Glomerular visceral epithelial cell (primary cell): ENCODE measurements around the gene FOXC1.

Source experiments
- DNase-seq: peaks from one replicate; pipeline ENCODE4 v3.0.0-alpha.2; 2016; ENCODE audit errors: extremely low spot score

The FOXC1 gene

DNA sequence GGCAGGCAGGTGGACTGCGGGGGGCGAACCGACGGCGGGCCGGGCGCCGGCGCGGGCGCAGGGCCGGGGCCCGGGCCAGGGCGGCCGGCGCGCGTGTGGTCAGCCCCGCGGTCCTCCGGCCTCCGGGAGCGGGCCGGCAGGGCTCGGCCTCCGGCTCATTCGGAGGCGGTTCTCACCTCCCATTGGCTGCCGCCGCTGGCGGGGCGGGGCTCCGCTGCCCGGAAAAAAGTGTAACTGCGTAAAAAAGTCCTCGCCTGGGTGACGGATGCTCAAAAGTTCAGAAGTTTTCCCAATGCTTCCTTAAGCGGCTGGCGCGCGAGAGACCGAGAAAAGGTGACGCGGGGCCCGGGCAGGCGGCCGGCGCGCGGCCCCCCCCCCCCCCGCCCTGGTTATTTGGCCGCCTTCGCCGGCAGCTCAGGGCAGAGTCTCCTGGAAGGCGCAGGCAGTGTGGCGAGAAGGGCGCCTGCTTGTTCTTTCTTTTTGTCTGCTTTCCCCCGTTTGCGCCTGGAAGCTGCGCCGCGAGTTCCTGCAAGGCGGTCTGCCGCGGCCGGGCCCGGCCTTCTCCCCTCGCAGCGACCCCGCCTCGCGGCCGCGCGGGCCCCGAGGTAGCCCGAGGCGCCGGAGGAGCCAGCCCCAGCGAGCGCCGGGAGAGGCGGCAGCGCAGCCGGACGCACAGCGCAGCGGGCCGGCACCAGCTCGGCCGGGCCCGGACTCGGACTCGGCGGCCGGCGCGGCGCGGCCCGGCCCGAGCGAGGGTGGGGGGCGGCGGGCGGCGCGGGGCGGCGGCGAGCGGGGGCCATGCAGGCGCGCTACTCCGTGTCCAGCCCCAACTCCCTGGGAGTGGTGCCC is at the start of gene FOXC1:
FOXC1 (plus strand) TSS at position 268 of the 849 bp plus-strand sequence; CDS start at position 799, 531 bp downstream.
- peak; percentile 94 for DNase-seq

DNA sequence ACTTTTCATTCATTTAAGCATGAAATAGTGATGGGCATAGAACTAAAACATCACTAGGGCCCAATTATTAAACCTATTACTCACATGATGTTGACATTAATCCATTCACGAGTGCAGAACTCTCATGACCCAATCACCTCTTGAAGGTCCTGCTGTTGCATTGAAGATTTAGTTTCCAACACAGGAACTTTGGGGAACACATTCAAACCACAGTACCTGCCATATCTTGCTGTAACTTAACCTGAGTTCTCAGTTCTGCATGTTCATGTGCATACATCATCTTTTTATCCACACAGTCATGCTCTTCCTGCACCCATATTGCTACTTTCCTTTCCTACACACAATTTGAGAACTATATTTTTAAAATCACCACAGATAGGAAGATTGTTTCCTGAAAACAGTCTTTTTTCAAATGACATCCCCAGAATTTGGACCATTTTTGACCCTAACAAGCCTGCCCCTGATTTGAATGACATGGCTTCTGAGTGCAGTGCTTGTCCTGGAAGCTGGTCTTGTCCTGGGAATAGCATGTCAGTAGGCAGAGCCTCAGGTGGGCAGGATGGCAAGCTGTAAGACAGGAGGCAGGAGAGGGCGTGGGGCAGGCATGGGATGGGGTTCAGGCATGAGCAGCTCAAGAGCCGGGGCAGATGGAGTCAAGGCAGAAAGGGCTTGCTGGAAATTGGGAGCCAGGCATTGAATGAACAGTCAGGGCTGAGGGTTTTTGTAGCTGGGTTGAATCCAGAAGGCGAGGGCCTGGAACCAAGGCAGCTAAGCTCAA is 49.2 kb upstream of the FOXC1 start:
- no peak for DNase-seq

DNA sequence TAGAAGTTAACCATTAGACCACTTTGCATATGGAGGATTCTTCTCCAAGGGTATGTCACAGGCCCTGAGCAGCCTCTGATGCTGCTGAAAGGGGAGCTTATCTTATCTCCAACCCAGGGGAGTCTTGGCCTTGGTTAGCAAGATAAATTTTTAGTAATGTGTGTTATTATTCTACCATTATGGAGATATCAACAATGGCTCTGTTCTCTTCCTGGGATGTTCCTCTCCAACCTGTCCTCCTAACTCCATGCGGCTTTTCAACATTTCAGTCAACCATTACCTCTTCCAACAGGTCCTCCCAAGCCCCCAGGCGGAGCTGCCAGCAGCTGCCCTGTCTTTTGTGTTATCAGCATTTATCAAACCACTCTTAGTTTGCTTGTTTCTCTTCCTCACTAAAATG is 48.4 kb upstream of the FOXC1 start:
- no peak for DNase-seq

DNA sequence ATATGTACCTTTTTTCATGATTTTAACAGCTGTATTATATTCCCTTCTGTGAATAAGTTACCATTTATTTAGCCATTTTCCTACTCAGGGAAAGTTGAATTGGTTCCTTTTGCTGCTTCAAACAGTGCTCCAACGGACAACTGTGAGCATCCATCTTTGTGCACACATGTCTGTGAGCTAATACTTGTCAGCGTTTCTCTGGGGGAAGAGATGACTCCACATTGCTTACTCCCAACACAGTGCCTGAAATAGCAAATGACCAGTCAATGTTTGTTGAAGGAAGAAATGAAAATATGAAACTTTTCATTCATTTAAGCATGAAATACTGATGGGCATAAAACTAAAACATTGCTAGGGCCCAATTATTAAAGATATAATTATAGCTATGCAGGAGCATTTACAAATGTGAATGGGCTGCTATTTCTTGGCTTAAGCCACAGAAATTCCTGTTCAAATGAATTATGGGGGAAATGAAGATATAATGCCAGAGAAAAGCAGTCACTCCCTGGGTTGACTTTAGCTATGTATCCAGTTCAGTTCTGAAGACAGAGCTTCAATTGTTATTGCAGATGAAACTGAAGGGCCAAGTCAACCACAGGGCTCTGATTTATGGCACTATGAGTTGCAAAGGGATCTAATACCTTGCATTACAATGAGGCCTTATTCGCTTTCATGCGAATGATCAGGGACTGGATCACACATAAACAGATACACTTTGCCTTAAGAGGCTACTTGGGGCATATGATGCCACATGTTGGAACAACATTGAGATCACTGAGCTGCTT is 47.4 kb upstream of the FOXC1 start:
- no peak for DNase-seq

DNA sequence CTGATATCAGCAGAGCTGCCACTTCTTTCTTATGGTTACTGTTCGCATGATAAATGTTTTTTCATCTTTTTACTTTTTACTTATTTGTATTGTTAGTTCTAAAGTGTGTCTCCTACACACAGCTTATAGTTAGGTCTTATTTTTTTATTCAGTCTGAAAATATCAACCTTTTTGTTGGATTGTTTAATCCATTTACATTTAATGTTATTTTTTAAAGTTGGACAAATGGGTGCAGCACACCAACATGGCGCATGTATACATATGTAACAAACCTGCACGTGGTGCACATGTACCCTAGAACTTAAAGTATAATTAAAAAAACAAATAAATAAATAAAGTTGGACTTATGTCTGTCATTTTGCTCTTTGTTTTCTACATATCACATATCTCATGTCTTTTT is 40.3 kb upstream of the FOXC1 start:
- no peak for DNase-seq

DNA sequence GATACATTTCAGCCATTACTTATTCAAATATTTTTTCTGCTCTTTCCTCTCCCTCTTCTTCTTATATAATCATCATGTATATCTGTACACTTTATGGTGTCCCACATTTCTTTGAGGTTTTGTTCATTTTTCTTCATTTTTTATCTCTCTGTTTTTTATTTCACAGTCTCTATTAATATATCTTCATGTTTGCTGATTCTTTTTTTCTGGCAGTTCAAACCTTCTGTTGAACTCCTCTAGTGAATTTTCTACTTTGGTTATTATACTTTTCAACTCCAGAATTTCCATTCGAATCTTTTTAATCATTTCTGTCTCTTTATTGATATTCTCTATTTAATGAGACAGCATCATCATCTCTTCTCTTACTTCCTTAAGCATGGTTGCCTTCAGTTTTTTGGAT is 38.9 kb upstream of the FOXC1 start:
- no peak for DNase-seq

DNA sequence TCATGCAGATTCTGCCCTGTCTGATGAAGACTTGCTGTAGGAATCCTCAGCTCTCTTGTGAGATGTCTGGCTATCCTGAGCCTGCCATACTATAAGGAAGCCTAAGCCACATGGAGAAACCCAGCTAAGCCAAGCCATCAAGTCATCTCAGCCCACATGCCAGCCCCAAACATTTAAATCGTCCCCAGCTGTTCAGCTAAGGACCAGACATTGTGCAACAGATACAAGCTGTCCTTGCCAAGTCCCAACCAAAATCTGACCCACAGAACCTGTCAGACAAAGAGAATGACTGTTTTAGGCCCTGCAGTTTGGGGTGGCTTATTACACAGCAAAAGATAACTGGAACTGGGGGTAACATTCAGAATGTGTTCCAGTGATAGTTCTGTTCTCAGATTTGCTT is 36.8 kb upstream of the FOXC1 start:
- DNase-seq: no peak

DNA sequence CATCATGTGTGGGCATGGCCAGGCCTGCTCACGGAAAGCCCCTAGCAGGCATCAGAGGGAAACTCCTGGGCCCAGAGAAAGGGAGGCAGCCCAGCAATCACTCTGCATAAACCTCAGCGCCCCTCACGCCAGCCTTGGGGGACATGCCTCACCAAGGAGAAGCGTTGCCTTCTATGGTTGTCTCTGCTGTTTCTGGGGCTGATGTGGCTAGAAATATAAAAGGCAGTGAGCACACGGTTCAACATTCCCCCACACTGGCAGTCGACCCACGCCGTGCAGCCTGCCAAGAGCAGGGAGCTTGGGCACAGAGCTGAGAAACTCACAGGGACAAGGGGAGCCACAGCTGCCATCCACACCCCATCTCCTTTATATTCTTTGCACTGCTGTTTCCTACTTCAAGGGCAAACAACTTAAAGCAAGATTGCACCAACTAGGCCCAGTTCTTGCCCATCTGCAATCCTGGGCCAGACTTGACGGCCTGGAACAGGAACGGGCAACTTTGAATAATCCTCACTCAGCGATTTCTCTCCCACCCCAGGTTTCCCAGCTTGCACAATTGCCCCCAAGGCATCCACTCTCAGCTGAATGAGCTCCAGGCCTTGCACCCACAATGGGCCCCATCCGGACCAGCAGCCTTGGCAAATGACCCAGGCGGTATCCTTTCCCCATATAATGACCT is 35.5 kb upstream of the FOXC1 start:
- no peak for DNase-seq

DNA sequence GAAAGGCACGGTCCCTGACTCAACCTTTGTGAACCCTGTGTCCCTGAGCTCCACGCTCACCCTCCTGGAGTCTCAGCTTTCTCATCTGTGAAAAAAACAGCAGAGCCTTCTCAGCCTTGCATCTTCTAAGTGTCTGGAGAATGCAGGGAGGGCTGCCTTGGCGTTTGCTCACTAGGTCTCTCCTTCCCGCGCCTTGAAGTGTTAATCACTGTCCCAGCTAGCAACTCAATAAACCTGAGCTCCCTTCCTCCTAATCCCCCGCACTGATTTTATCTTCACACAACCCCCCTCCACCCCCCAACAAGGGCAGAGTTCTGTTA is 34.9 kb upstream of the FOXC1 start:
- no peak for DNase-seq

DNA sequence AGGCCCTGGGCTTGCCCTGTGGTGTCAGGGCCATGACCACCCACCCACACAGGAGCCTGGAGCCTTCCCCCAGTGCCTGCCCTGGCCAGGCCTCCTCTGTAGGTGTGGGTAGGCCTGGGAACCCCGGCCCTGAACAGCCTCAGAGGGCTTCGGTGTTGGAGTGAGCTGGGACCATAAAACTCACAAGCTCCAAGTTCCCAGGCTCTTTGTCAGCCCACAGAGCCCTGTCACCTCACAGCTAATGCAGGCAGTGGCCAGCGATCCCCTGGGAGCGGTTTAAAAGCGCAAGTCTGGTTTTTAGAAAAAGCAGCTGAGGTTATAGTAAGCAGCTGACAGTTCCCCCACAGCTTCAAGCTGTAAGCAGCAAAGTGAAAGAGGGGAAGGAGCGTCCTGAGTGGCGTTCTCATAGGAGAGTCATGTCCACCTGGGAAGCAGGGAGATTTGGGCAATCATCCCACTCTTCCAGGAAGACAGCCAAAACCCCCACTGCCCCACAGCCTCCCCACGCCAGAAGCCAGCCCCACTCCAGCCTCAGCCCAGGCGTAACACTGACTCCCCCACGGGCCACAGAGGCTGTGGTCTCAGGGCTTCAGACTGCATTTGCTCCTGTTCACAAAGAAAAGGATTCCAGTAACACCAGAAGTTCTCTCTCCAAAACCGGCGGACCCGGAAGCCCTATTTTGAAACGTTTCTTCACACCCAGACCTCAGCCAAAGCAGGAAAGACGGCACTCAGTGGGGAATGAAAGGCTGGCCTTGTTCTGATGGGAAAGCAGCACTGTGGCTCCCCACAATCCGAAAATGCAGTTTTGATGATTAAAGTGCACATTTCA is 34.3 kb upstream of the FOXC1 start:
- no peak for DNase-seq

DNA sequence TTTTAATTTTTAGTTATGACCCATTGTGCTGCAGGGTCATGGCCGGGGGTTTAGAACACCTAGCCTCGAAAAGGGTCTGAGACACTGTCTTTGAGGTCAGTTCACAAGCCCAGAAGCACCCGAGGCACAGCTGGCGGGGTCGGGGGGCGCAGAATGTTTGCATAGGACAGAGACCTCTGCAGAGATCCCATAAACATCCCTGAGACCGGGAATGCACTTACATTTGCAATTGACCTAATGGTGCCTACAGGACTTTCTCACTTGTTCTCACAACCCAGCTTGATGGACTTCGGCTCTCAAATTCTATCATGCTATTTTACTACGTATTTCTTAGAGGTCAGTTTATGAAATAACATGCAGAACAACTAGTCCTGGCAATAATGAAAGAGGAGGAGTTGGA is 33.5 kb upstream of the FOXC1 start:
- DNase-seq: no peak

DNA sequence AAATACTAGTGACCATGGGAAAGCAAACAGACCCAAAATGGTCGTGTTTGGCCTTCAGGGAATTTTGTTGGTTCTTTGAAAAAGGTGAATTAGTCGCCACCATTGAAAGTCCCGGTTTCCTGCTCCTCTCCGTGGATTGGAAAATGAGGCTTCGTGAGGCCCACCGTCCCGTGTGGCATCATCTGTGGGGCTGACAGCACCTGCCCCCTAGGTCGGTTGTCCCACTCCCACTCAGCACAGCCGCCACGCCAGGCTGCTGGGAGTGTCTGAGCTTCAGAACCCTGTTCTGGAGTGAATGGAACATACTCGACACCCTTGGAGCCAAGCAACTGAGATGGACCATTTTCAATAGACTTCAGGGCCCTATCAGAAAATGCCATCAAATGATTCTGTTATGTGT is 33.0 kb upstream of the FOXC1 start:
- DNase-seq: no peak

DNA sequence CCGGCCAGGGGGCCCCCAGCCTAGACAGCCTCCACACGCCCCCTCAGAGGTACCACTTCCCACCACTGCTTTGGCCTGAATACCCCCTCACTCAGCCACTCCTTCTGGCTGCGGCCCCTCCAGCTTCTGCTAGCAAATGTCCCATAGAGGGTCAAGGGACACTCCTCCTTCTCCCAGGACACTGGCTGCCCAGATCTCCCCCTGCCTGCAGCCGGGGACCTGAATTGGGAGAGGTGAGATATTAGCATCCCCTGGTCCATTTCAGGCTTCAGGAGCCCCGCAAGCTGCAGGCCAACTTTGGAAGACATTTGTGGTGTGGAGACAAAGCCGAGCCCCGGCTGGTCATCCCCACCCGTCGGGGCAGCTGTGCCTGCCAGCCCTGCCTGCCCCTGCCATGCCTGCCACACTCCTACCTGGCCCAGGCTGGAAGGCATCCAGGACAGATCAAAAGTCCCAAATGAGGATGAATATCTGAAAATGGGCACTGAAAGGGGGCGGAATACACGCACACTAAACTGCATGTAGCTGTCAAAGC is 32.5 kb upstream of the FOXC1 start:
- DNase-seq: no peak

DNA sequence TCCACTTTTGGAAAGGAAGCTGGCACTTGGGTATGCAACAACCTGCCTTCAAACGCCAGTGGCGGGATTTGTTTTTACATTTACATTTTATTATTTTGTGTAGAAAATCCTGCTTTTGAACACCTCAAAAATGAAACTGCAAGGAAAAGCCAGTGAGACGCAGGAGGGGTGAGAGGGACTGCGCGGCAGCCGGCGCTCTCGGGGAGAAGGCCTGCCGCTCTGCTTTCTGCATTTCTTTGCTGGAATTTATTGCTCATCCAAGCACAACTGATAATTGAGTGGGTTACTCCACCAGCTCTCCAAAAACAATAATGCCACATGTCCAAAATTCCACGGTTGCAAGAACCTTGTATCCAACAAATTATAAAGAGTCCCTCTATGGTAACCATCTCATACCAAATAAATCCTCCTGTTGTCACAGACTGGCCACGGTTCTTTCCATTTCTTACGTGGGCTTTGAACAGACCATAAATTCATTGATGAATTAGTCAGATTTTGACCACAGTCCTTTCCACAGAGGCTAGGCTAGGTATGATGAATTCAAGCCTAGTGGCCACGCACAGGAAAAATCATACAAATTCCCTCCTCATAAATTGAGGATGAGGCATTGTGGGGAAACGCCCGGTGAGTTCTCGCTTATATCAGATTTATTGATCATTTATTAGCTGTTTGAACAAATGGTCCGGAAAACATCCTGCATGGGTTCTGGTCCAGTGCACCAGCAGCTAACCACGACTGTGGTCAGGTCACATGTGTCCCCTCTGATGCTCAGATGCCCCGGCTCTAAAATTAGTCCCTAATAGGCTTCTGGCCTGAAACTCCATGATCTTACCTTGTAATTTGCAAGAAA is 31.6 kb upstream of the FOXC1 start:
- no peak for DNase-seq

DNA sequence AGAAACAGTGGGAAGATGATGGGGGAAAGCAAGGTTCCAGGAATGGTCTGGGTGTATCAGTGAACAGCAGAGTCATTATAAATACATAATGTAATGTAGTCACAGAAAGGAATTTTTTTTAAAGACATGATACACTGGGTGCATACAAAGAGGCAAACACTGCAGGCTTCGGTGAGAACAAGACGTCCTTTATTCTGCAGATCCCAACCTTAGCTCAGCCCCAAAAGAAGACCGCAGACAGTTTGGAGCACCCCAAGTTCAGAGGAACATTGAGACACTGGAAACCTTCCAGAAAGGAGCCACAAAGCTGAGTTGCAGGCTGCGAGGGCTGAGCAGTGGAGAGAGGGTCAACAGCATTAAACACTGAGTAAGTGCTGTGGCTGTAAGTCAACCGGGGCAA is 30.6 kb upstream of the FOXC1 start:
- DNase-seq: no peak

DNA sequence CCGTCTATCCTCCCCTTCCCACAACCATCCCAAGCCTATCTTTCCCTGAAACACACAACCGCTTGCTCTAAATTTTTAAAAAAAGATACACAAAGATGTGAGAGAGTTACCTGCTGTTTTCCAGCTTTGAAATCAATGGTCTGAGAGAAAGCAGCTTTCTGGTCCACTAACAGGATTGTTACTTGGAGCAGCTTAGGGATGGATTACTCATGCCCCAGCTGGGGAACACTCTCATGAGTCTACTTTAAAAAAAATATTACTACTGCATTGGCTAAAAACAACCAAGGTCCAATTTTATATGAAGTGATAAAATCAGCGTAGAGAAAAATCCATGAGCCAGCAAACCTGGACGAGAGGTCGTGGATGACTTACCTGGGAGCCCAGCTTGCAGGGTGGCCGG is 29.6 kb upstream of the FOXC1 start:
- no peak for DNase-seq

DNA sequence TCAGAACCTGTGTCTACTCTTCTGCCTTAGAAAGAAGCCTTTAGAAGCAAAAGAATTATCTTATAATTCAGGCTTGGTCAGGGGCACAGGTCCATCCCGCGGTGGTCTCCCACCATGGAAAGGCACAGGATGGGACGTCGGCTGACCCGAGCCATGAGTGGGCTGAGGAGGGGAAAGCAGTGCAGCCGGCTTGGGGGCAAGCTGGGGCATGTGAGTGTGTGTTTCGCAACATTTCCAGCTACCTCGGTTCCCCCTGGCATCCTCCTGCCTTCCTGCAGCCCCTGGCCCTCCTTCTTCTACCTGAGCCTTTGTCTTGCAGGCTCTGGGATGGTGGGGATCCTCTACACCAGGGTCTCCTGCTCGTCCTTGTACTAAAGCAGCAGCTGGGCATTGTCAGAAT is 29.1 kb upstream of the FOXC1 start:
- no peak for DNase-seq

DNA sequence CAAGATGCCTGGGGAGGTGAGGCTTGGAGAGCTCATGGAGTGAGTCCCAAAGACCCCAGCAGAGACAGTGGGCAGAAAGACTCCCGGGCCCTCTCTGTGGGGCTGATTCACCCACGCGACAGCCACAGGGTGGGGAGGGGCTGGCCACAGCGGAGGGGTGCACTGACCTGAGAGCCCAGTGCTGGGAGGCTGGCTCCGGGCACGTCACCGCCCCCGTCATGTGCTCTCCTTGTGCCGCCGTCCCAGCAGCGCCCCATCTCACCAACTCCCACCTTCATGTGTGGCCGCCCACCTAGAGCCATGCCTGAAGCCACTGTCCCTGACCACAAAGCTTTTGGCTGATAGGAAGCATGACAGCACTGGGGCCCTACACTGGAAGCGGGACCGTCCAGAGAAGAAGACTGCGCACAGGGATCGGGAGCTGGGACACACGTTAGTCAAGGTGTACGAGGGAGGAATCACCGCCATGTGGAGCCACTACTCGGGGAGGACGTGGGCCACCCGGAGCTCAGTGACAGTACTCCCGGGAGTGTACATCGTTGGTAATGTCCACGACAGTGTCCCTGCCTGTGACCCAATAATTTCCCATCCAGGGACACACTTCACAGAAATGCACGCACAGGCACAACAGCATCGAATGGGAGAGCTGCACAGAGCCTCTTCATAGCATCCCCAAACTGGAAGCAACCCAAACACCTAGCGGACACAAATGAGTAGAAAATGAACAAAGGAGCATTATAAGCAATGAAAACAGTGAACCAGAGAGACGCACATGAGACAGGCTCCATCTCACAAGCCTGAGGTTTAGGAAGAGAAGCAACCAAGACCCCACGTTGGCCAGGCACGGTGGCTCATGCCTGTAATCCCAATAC is 28.4 kb upstream of the FOXC1 start:
- no peak for DNase-seq

DNA sequence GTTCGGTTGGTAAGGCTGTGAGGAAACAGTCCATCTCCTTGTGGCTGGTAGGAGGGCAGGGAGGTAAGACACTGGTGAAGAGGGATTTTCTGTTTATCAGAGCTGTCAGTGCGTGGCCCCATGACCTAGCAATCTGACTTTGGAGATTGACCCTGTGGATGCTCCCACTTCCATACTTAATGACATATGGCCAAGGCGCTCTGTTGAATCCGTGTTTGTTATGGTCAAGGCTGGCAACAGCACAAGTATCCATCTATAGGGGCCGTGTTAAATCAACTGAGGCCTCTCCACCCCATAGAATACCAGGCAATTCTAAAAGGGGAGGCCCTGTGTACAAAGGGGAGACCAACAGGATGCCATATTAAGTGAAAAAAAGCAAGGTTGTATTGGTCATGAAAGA is 25.6 kb upstream of the FOXC1 start:
- no peak for DNase-seq
